Brain microvascular endothelial cell (primary cell): ENCODE data around the gene NFE2L3.
"Not testable (repeated sequence)": the region's sequence is repeated elsewhere in the genome, so short reads cannot be mapped to it uniquely, and the experiment has no call there.

Experiments
- DNase-seq: peaks from one replicate; pipeline ENCODE4 v3.0.0-alpha.2; 2020
- H3K27ac ChIP-seq: fragments of 250-450 bp; sonication (Bioruptor Pico); 2 replicates; pipeline ENCODE4 v1.5.1; 2020; ENCODE audit warnings: mild to moderate bottlenecking, moderate library complexity
- H3K27me3 ChIP-seq: fragments of 250-450 bp; sonication (Bioruptor Pico); replicated peaks from 2 replicates; pipeline ENCODE4 v1.5.1; 2020; ENCODE audit warnings: mild to moderate bottlenecking
- H3K36me3 ChIP-seq: fragments of 250-450 bp; sonication (Bioruptor Pico); replicated peaks from 2 replicates; pipeline ENCODE4 v1.5.1; 2020; ENCODE audit warnings: mild to moderate bottlenecking
- H3K4me3 ChIP-seq: 2 replicates; pipeline ENCODE4 v1.5.1; 2011; ENCODE audit warnings: low read depth, mild to moderate bottlenecking, control low read depth, low read length, moderate library complexity
- in situ Hi-C: cut with HindIII; loops from 2 replicates; pipeline ENCODE4 v1.10.0; 2017; ENCODE audit warnings: low sequenced_read_pairs, low pct_ligation_motif_present
- TF ChIP-seq, protein P1 (sequence below): IDR thresholded peaks from 2 replicates; pipeline ENCODE4 v1.5.1; 2011; ENCODE audit warnings: low read depth, mild to moderate bottlenecking, moderate library complexity, low read length, control low read depth, inconsistent platforms; ENCODE audit errors: missing control alignments

The NFE2L3 gene

GRCh38 chr7:26149391-26149977 lies 2.5 kb upstream of the NFE2L3 start:
- Histone ChIP-seq H3K36me3 (no peaks in the 10 kb centered on the region), H3K4me3 (no peak overlapping the region), H3K27ac (no peak overlapping the region), H3K27me3 (no peaks in the 10 kb centered on the region)
- no peak for DNase-seq
- TF ChIP-seq, protein P1, sequence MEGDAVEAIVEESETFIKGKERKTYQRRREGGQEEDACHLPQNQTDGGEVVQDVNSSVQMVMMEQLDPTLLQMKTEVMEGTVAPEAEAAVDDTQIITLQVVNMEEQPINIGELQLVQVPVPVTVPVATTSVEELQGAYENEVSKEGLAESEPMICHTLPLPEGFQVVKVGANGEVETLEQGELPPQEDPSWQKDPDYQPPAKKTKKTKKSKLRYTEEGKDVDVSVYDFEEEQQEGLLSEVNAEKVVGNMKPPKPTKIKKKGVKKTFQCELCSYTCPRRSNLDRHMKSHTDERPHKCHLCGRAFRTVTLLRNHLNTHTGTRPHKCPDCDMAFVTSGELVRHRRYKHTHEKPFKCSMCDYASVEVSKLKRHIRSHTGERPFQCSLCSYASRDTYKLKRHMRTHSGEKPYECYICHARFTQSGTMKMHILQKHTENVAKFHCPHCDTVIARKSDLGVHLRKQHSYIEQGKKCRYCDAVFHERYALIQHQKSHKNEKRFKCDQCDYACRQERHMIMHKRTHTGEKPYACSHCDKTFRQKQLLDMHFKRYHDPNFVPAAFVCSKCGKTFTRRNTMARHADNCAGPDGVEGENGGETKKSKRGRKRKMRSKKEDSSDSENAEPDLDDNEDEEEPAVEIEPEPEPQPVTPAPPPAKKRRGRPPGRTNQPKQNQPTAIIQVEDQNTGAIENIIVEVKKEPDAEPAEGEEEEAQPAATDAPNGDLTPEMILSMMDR = no peak
- in situ Hi-C loops = no loop called here

- in situ Hi-C loops = no loop called here
- no peak for DNase-seq
- TF ChIP-seq, protein P1 = no peak
- H3K4me3 ChIP-seq = no peak overlapping the region
- H3K27ac ChIP-seq = no peak overlapping the region
- no peaks in the 10 kb centered on the region for H3K27me3 ChIP-seq
- H3K36me3 ChIP-seq = no peaks in the 10 kb centered on the region
These were observed 902 bp upstream of the NFE2L3 start for GRCh38 chr7:26151096-26151495.

DNA sequence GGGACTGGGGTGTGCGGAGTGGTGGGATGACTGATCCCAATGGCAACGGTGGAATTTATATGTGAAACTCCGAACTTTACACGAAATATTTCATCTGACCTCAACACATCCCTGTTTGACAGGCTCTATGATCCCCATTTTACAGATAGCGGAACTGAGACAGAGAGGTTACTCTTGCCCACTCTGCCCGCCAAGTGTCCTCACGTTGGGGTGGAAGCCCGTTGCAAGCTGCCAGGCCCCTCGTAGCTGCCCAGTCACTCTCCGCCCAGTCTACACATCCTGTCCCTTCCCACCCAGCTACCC lies 397 bp upstream of the NFE2L3 start:
- no peaks in the 10 kb centered on the region for H3K27me3 ChIP-seq
- TF ChIP-seq, protein P1 = no peak
- no peaks in the 10 kb centered on the region for H3K36me3 ChIP-seq
- DNase-seq = no peak
- in situ Hi-C loops = no loop called here
- peak overlapping the region; percentile 48 for H3K4me3 ChIP-seq
- no peak overlapping the region for H3K27ac ChIP-seq

DNA sequence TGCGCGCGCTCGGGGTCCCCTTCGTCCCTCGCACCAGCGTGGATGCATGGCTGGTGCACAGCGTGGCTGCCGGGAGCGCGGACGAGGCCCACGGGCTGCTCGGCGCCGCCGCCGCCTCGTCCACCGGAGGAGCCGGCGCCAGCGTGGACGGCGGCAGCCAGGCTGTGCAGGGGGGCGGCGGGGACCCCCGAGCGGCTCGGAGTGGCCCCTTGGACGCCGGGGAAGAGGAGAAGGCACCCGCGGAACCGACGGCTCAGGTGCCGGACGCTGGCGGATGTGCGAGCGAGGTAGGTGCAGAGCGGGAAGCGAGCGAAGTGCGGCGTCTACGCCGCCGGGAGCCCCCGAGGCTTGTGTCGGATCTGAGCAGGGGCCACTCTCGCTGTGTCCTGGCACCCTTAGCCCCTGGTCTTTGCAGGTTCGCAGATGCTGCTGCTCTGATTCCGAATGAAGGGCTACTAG lies 813 bp downstream of the NFE2L3 start:
- H3K4me3 ChIP-seq = peak overlapping the region; percentile 56
- H3K36me3 ChIP-seq, H3K27ac ChIP-seq, DNase-seq, H3K27me3 ChIP-seq, in situ Hi-C loops: not testable (repeated sequence)

DNA sequence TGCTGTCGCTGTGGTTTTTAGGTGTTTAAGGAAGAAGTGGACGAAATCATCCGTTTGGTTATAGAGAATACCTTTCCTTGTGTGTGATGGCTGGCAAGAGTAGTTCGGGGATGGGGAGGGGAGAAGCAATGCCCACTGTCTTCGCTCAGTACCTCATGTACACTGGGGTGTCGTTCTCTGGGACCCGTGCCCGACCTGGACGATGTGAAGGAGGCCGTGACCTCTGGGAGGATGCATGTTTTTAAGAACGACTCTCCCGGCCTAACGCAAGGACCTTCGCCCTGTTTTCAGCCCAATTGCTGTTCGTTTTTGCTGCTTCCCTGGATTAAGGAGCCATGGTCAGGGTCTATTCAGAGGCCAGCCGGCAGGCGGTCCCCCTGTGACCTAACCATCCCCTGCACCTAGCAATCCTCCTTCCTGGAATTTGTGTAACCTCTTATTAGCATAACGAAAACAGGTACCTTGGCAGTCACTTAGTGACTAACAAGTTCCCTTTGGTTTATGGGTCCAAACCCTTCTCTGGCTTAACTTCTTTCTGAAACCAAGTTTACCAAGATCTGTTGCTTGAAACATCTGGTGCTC lies 1.3 kb downstream of the NFE2L3 start:
- no peak for DNase-seq
- TF ChIP-seq, protein P1 = no peak
- H3K27ac ChIP-seq = peak overlapping the region; percentile 22
- H3K4me3 ChIP-seq = peak overlapping the region; percentile 56
- in situ Hi-C loops = no loop called here
- H3K27me3 ChIP-seq = no peaks in the 10 kb centered on the region
- no peaks in the 10 kb centered on the region for H3K36me3 ChIP-seq

- DNase-seq = peak; percentile 52
- Histone ChIP-seq H3K27ac (peak overlapping the region; percentile 22), H3K4me3 (no peak overlapping the region), H3K36me3 (no peaks in the 10 kb centered on the region), H3K27me3 (no peaks in the 10 kb centered on the region)
- TF ChIP-seq, protein P1 = no peak
- in situ Hi-C loops = no loop called here
These were observed 2.1 kb downstream of the NFE2L3 start for GRCh38 chr7:26153823-26154783.
